Prostate gland (tissue), 2 donors: Measurements from ENCODE around the gene TADA2A.

Experiments
- CTCF ChIP-seq, 4 experiments: fragments of 200-600 bp in 2 of 4; fragments of 450-650 bp in 2 of 4; sonication (generic) in 2 of 4; IDR thresholded peaks; 1 replicate in 3 of 4; 2 replicates in 1 of 4; pipeline ENCODE4 v1.5.1; 2016 to 2019; ENCODE audit warnings: antibody characterized with exemption in 4 of 4, mild to moderate bottlenecking in 2 of 4, moderate library complexity in 2 of 4
- POLR2A ChIP-seq: fragments of 450-650 bp; IDR thresholded peaks from one replicate; pipeline ENCODE4 v1.6.1; 2016; ENCODE audit warnings: antibody characterized with exemption, mild to moderate bottlenecking

- TF ChIP-seq CTCF (IDR thresholded peaks at IDR 0.05) (no peak), POLR2A (no peak)
These were observed 41.1 kb upstream of the TADA2A start for GRCh38 chr17:37365589-37365988.
